Measurements from ENCODE around the gene B4GALT6.

B4GALT6 gene

DNA sequence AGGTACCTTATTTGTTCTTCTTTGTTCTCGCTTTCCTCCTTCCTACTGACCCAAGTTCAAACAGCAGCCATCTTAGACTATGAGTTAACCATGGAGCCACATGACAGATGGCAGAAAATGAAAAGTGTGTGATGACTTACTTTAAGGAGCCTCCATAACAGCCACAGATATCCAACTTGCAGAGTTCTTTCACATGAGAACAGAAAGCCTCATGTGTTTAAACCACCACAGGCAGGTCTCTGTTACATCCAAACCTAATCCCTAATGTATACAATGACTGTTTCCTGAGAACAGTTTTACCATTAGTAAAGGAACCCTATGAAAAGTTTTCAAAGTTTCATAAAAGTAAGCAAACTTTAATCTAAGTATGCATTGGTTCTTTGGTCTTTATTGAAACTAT, 20.3 kb downstream of the B4GALT6 start:
- H3K4me1 ChIP-seq (ENCODE audit: control insufficient read depth, insufficient read depth, low read length): no peaks in the 10 kb centered on the region
- no peaks in the 10 kb centered on the region for H3K36me3 ChIP-seq (ENCODE audit: control insufficient read depth, insufficient read depth, low read length)
- no peak overlapping the region for H3K27ac ChIP-seq (ENCODE audit: insufficient read depth, low read depth, low read length, poor library complexity, severe bottlenecking)
- H3K27me3 ChIP-seq (ENCODE audit: control insufficient read depth, insufficient read depth, low read length, poor library complexity, severe bottlenecking): no peaks in the 10 kb centered on the region
- WGBS, 2 experiments: 96 to 100% methylated on average over 1 of the region's 1 CpG
- no peak overlapping the region for H3K4me3 ChIP-seq (ENCODE audit: insufficient read depth, low read depth, low read length)
- H3K9me3 ChIP-seq (ENCODE audit: control insufficient read depth, low read length): no peaks in the 10 kb centered on the region

DNA sequence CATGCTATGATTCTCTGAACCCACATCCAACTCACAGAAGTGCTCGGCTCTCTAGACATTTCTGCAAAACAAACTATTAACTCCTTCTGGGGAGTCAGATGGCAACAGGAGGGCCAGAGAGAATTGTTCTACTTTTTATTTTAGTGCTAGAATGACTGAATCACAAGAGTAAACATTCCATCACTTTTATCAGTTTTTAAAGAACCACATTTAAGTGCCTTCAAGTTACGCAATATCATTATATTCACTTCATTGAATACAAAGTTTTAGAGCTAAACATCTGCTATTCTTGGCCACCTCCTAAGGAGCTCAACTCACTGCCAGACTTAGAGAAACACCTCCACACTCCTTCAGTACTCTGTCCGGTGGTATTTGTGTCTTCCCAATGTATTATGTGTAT, 22.4 kb downstream of the B4GALT6 start:
- Histone ChIP-seq H3K9me3 (ENCODE audit: control insufficient read depth, low read length) (no peaks in the 10 kb centered on the region), H3K4me3 (ENCODE audit: insufficient read depth, low read depth, low read length) (no peak overlapping the region), H3K4me1 (ENCODE audit: control insufficient read depth, insufficient read depth, low read length) (no peaks in the 10 kb centered on the region), H3K36me3 (ENCODE audit: control insufficient read depth, insufficient read depth, low read length) (no peaks in the 10 kb centered on the region), H3K27ac (ENCODE audit: insufficient read depth, low read depth, low read length, poor library complexity, severe bottlenecking) (no peak overlapping the region), H3K27me3 (ENCODE audit: control insufficient read depth, insufficient read depth, low read length, poor library complexity, severe bottlenecking) (no peaks in the 10 kb centered on the region)
- WGBS, 2 experiments: 88 to 100% methylated on average over 2 to 3 of the region's 3 CpGs

- no peak overlapping the region for H3K27ac ChIP-seq (ENCODE audit: insufficient read depth, low read depth, low read length, poor library complexity, severe bottlenecking)
- H3K9me3 ChIP-seq (ENCODE audit: control insufficient read depth, low read length): no peaks in the 10 kb centered on the region
- no peaks in the 10 kb centered on the region for H3K4me1 ChIP-seq (ENCODE audit: control insufficient read depth, insufficient read depth, low read length)
- no peaks in the 10 kb centered on the region for H3K27me3 ChIP-seq (ENCODE audit: control insufficient read depth, insufficient read depth, low read length, poor library complexity, severe bottlenecking)
- no peak overlapping the region for H3K4me3 ChIP-seq (ENCODE audit: insufficient read depth, low read depth, low read length)
- no peaks in the 10 kb centered on the region for H3K36me3 ChIP-seq (ENCODE audit: control insufficient read depth, insufficient read depth, low read length)
- 90 to 100% methylated on average over 3 to 4 of the region's 4 CpGs for WGBS, 2 experiments
Observed at GRCh38 chr18:31660763-31661162, 23.6 kb downstream of the B4GALT6 start.

DNA sequence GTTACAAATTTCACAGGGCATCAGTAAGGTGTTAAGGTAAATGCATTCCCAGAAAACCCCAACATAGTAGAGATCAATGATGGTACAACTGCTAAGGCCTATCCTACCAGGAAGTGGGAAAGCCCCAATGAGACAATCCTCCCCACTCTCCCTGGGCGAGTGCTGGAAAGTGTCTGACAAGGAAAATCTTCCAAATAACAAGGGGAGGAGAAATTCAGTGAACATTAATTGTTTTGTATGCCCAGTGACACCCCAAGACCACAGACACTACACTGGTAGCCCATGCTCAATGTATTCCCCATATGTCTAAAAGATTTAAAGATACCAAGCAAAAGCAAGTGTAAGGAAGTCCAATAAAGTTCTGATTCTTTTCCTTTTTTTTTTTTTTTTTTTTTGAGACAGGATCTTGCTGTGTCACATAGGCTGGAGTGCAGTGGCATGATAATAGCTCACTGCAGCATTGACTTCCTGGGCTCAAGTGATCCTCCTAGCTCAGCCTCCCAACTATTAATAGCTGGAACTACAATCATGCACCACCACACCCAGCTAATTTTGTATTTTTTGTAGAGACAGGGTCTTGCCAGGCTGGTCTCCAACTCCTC, 24.7 kb downstream of the B4GALT6 start:
- 92% methylated on average over 1 of the region's 1 CpG; no CpG with 5 or more reads in 1 of the 2 experiments for WGBS, 2 experiments
- Histone ChIP-seq H3K4me1 (ENCODE audit: control insufficient read depth, insufficient read depth, low read length) (no peaks in the 10 kb centered on the region), H3K27ac (ENCODE audit: insufficient read depth, low read depth, low read length, poor library complexity, severe bottlenecking) (no peak overlapping the region), H3K36me3 (ENCODE audit: control insufficient read depth, insufficient read depth, low read length) (no peaks in the 10 kb centered on the region), H3K9me3 (ENCODE audit: control insufficient read depth, low read length) (no peaks in the 10 kb centered on the region), H3K27me3 (ENCODE audit: control insufficient read depth, insufficient read depth, low read length, poor library complexity, severe bottlenecking) (no peaks in the 10 kb centered on the region), H3K4me3 (ENCODE audit: insufficient read depth, low read depth, low read length) (no peak overlapping the region)

GRCh38 chr18:31658670-31659575, 25.5 kb downstream of the B4GALT6 start:
- WGBS, 2 experiments: 93 to 94% methylated on average over 9 to 10 of the region's 10 CpGs
- Histone ChIP-seq H3K9me3 (ENCODE audit: control insufficient read depth, low read length) (no peaks in the 10 kb centered on the region), H3K27me3 (ENCODE audit: control insufficient read depth, insufficient read depth, low read length, poor library complexity, severe bottlenecking) (no peaks in the 10 kb centered on the region), H3K27ac (ENCODE audit: insufficient read depth, low read depth, low read length, poor library complexity, severe bottlenecking) (no peak overlapping the region), H3K4me1 (ENCODE audit: control insufficient read depth, insufficient read depth, low read length) (no peaks in the 10 kb centered on the region), H3K4me3 (ENCODE audit: insufficient read depth, low read depth, low read length) (no peak overlapping the region), H3K36me3 (ENCODE audit: control insufficient read depth, insufficient read depth, low read length) (no peaks in the 10 kb centered on the region)

DNA sequence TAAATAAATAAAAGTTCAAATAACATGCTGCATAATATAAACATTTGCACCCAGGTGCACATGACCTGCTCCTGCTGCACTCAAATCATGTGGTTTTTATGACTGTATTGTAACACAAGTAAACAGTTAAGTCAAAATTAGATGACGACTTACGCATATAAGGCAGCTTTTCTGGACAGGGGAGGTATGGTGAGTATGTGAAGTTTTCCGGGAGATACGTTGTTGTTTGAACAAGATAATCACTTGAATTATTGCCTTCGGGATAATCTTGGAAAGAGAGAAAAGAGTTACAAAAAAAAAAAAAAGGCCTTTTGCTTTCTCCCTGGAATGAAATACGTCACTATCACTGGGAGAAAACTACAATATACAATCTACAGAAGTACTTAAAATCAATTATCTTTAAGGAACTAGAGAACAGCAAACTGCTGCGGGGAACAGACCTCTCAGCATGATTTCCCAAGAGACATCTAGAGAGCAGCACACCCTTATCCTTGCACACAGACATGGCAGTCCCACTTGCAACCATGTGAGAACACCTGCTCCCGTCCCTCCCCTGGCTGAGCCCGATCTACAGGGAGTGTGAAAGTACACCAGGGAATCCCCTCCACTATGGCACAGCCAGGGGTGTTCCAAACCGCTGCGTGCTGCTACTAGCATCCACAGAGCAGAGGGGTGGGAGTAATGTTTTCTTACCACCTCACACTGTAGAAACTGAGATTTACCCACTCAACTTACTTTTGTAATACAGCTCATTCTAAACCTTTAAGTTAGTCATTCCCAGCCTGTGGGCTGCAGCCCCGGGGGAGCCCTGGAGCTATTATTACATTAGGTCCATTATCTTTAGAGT, 26.3 kb downstream of the B4GALT6 start:
- 85 to 89% methylated on average over 12 of the region's 12 CpGs for WGBS, 2 experiments
- Histone ChIP-seq H3K27ac (ENCODE audit: insufficient read depth, low read depth, low read length, poor library complexity, severe bottlenecking) (no peak overlapping the region), H3K9me3 (ENCODE audit: control insufficient read depth, low read length) (no peaks in the 10 kb centered on the region)

GRCh38 chr18:31656754-31657153, 27.6 kb downstream of the B4GALT6 start:
- Histone ChIP-seq H3K27me3 (ENCODE audit: control insufficient read depth, insufficient read depth, low read length, poor library complexity, severe bottlenecking) (no peaks in the 10 kb centered on the region), H3K4me1 (ENCODE audit: control insufficient read depth, insufficient read depth, low read length) (no peaks in the 10 kb centered on the region), H3K4me3 (ENCODE audit: insufficient read depth, low read depth, low read length) (no peak overlapping the region), H3K9me3 (ENCODE audit: control insufficient read depth, low read length) (no peaks in the 10 kb centered on the region), H3K36me3 (ENCODE audit: control insufficient read depth, insufficient read depth, low read length) (no peaks in the 10 kb centered on the region), H3K27ac (ENCODE audit: insufficient read depth, low read depth, low read length, poor library complexity, severe bottlenecking) (no peak overlapping the region)
- WGBS, 2 experiments: 89% methylated on average over 2 of the region's 2 CpGs; no CpG with 5 or more reads in 1 of the 2 experiments

More for the DNA sequence above, 26.3 kb downstream of the B4GALT6 start:
- H3K4me3 ChIP-seq (ENCODE audit: insufficient read depth, low read depth, low read length): no peak overlapping the region
- H3K36me3 ChIP-seq (ENCODE audit: control insufficient read depth, insufficient read depth, low read length): no peaks in the 10 kb centered on the region
- H3K27me3 ChIP-seq (ENCODE audit: control insufficient read depth, insufficient read depth, low read length, poor library complexity, severe bottlenecking): no peaks in the 10 kb centered on the region
- H3K4me1 ChIP-seq (ENCODE audit: control insufficient read depth, insufficient read depth, low read length): no peaks in the 10 kb centered on the region

DNA sequence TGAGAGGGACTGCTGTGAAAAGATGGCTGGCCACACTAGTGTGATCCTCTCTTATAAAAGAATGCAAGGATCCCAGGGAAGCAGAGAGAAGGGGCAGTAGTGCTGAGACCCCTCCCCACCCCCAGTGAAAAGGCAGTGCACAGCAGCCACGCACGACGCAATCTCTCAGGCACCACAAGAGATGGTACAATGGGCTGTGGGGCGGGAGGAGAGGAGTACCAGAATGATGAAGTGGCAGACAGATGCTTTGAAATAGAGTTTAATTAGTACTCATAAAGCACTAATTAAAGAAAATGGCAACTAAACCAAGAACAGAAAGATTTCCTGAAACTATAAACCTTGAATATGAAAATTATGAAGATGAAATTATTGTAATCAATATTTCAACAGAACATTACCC, 29.0 kb downstream of the B4GALT6 start:
- Histone ChIP-seq H3K36me3 (ENCODE audit: control insufficient read depth, insufficient read depth, low read length) (no peaks in the 10 kb centered on the region), H3K27ac (ENCODE audit: insufficient read depth, low read depth, low read length, poor library complexity, severe bottlenecking) (no peak overlapping the region), H3K9me3 (ENCODE audit: control insufficient read depth, low read length) (no peaks in the 10 kb centered on the region), H3K27me3 (ENCODE audit: control insufficient read depth, insufficient read depth, low read length, poor library complexity, severe bottlenecking) (no peaks in the 10 kb centered on the region), H3K4me3 (ENCODE audit: insufficient read depth, low read depth, low read length) (no peak overlapping the region), H3K4me1 (ENCODE audit: control insufficient read depth, insufficient read depth, low read length) (no peaks in the 10 kb centered on the region)
- 77 to 88% methylated on average over 4 of the region's 4 CpGs for WGBS, 2 experiments

DNA sequence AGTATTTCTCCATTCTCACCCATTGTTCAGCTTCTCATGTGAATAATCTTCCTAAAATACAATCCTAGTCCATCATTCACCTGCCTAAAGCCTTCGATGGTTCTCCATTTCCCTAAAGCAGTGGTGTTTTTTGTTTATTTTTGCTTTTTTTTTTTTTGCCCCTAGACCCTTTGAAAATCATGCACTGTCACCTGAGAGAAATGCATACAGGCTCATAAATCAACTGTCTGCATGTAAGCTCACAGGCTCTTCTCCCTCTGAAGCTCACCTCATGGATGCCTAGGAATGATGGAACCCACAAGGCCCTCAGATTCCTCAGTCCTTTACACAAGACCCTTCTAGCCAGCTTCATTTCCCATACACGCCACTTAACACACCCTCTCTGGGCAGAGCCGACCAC, 31.5 kb downstream of the B4GALT6 start:
- Histone ChIP-seq H3K4me1 (ENCODE audit: control insufficient read depth, insufficient read depth, low read length) (no peaks in the 10 kb centered on the region), H3K27ac (ENCODE audit: insufficient read depth, low read depth, low read length, poor library complexity, severe bottlenecking) (no peak overlapping the region), H3K4me3 (ENCODE audit: insufficient read depth, low read depth, low read length) (no peak overlapping the region), H3K9me3 (ENCODE audit: control insufficient read depth, low read length) (no peaks in the 10 kb centered on the region), H3K36me3 (ENCODE audit: control insufficient read depth, insufficient read depth, low read length) (no peaks in the 10 kb centered on the region), H3K27me3 (ENCODE audit: control insufficient read depth, insufficient read depth, low read length, poor library complexity, severe bottlenecking) (no peaks in the 10 kb centered on the region)
- WGBS, 2 experiments: 94 to 97% methylated on average over 3 of the region's 3 CpGs

DNA sequence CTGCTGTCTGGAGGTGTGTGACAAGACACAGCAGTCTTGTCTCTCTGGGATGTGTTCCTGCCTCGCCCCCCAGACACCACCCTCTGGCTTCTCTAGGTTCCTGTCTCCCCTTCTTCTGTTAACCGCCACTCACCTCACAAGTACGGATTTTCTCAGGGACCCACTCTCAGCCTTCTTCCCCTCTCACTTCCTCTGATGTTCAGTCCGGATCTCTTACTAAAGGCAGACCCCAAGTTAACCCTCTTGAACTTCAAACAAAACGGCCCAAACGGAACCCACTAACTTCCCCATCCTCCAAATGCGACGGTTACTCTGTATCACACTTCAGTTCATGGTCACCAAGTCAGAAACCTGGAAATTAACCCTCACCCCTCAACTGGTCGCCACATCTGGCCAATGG, 32.0 kb downstream of the B4GALT6 start:
- Histone ChIP-seq H3K4me1 (ENCODE audit: control insufficient read depth, insufficient read depth, low read length) (no peaks in the 10 kb centered on the region), H3K27me3 (ENCODE audit: control insufficient read depth, insufficient read depth, low read length, poor library complexity, severe bottlenecking) (no peaks in the 10 kb centered on the region), H3K4me3 (ENCODE audit: insufficient read depth, low read depth, low read length) (no peak overlapping the region), H3K27ac (ENCODE audit: insufficient read depth, low read depth, low read length, poor library complexity, severe bottlenecking) (no peak overlapping the region), H3K9me3 (ENCODE audit: control insufficient read depth, low read length) (no peaks in the 10 kb centered on the region), H3K36me3 (ENCODE audit: control insufficient read depth, insufficient read depth, low read length) (no peaks in the 10 kb centered on the region)
- WGBS, 2 experiments: 92 to 95% methylated on average over 9 of the region's 9 CpGs
